ENCODE measurements around the gene KCTD1. TPM values are rescaled to one million over a fixed set of nuclear protein-coding genes. Genes with fewer than 3 reads are reported as not detected.

KCTD1 gene
- total RNA-seq, 1 donor from 2014 or later = 83.8 TPM

DNA sequence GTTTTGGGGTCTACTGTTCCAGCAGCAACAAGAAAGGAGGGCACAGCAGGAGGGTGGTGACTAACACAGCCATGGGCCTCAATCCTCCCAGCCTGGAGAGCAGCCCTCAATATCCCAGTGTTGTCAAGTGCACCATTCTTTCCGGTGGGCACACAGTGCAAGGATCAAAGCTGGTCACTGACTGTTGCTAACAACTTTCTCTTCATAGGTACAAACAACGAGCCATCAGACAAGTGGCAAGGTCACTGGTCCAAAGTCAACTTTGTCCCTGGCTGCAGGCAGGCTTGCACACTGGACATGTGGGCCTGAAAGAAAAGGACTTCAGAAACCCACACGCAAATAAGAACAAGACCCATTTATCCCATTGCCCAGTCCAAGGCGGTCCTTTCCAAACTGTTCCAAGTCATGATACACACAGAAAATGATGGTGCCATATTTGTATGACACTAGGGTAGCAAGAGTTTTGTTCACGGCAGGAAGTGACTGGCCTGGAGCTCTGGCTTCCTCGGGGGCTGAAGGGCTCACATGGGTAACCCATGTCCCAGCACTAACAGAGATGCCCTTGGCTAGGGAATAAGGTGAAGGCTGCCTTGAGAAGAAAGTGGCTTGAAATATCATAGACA lies 57.0 kb downstream of the KCTD1 start:
- Mint-ChIP-seq H3K4me3 (no peak overlapping the region), H3K36me3 (peaks cover 51% of the 10 kb centered on the region), H3K27ac (no peak overlapping the region), H3K9me3 (no peaks in the 10 kb centered on the region), H3K4me1 (ENCODE audit: unreplicated experiment) (peaks cover 19% of the 10 kb centered on the region), H3K27me3 (no peaks in the 10 kb centered on the region)
- TF ChIP-seq, protein P1, sequence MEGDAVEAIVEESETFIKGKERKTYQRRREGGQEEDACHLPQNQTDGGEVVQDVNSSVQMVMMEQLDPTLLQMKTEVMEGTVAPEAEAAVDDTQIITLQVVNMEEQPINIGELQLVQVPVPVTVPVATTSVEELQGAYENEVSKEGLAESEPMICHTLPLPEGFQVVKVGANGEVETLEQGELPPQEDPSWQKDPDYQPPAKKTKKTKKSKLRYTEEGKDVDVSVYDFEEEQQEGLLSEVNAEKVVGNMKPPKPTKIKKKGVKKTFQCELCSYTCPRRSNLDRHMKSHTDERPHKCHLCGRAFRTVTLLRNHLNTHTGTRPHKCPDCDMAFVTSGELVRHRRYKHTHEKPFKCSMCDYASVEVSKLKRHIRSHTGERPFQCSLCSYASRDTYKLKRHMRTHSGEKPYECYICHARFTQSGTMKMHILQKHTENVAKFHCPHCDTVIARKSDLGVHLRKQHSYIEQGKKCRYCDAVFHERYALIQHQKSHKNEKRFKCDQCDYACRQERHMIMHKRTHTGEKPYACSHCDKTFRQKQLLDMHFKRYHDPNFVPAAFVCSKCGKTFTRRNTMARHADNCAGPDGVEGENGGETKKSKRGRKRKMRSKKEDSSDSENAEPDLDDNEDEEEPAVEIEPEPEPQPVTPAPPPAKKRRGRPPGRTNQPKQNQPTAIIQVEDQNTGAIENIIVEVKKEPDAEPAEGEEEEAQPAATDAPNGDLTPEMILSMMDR (conservative IDR thresholded peaks at IDR 0.05) = no peak
- DNase-seq (ENCODE audit: extremely low spot score, unreplicated experiment) = no peak

DNA sequence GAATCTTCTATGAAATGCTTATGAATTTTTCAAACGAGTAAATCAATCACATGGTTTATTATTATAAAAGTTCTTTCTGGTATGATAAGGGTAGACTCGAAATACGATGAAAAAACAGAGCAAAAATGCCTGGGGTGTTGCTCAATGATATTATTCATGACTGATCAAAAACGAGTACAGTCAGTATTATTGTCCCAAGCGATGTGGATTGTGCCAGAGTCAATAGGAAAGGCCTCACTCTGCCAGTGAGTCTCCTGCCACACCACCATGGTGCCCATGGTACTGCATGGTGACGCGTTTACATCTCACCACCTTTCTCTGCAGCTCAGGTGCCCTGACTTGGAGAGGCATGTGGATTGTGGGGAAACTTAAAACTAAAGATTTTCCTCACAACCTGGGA lies 58.5 kb downstream of the KCTD1 start:
- H3K27ac Mint-ChIP-seq = peak overlapping the region; percentile 18
- peaks cover 27% of the 10 kb centered on the region for H3K4me1 Mint-ChIP-seq (ENCODE audit: unreplicated experiment)
- H3K27me3 Mint-ChIP-seq = no peaks in the 10 kb centered on the region
- no peak for DNase-seq (ENCODE audit: extremely low spot score, unreplicated experiment)
- H3K9me3 Mint-ChIP-seq = no peaks in the 10 kb centered on the region
- H3K36me3 Mint-ChIP-seq = peaks cover 51% of the 10 kb centered on the region
- TF ChIP-seq, protein P1 (conservative IDR thresholded peaks at IDR 0.05) = no peak
- no peak overlapping the region for H3K4me3 Mint-ChIP-seq

DNA sequence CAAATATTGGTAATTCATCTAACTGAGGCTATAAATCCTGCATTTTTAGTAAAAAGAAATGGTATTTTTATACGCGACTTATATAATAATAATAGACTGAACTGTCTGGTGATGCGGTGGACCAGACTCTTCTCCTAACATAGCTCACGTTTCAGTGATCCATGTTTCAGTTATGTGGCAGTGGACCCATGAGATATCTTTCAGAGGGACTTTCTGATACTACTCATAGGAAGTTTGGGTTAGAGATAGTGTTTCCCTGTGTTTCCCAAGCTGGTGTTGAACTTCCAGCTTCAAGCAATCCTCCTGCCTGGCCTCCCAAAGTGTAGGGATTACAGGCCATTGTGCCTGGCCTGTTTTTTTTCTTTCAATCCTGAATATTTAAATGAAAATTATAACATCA lies 59.2 kb downstream of the KCTD1 start:
- Mint-ChIP-seq H3K9me3 (no peaks in the 10 kb centered on the region), H3K4me3 (no peak overlapping the region), H3K27me3 (no peaks in the 10 kb centered on the region), H3K4me1 (ENCODE audit: unreplicated experiment) (peaks cover 34% of the 10 kb centered on the region), H3K36me3 (peaks cover 50% of the 10 kb centered on the region), H3K27ac (peak overlapping the region; percentile 98)
- no peak for DNase-seq (ENCODE audit: extremely low spot score, unreplicated experiment)
- TF ChIP-seq, protein P1 (conservative IDR thresholded peaks at IDR 0.05) = no peak

DNA sequence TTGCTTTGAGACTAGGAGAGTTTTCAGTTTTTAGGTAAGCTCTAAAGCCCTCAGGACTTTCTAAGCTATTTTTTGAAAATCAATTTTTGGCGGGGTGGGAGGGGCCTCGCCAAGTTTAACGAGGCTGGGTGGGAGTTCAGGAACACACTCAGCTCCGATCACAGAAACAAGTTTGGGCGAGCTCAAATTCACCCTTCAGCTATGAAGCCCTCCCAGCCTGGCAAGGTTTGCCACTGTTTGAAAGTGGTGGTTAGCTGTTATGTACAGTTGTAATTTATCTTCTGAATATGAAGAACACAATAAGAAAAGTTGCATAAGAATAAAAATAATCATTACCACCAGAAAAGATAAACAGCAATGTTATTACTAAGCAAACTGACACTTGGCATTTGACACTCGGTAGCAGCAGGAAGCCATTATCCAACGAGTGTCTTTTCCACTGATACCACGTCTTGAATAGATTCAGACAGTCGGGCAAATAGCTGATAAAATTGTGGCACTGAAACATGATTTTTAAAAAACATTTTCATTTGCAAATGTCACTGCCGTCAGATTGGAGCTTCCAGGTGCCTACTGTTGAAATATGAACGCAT lies 59.8 kb downstream of the KCTD1 start:
- Mint-ChIP-seq H3K4me3 (peak overlapping the region; percentile 32), H3K9me3 (no peaks in the 10 kb centered on the region), H3K27ac (peak overlapping the region; percentile 98), H3K36me3 (peaks cover 55% of the 10 kb centered on the region), H3K4me1 (ENCODE audit: unreplicated experiment) (peaks cover 36% of the 10 kb centered on the region), H3K27me3 (no peaks in the 10 kb centered on the region)
- no peak for DNase-seq (ENCODE audit: extremely low spot score, unreplicated experiment)
- TF ChIP-seq, protein P1 (conservative IDR thresholded peaks at IDR 0.05) = no peak

DNA sequence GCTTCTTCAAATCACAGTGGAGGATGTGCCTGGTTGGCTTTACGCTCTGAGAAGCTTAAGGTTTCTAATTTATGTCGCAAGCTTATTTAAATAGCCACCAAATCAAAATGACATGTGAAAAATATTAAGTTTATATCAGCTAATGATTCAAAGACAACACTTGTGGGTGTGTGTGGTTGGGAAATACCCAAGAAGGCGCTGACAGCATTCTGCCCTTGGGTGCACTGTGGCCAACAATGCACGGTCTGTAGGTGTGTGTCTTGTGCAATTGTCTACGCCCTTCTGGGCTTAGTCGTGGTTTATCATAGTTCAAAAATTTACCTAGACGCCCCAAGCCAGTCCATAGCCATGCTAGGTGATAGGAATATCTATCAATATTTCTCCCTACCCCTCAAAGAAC lies 60.9 kb downstream of the KCTD1 start:
- no peaks in the 10 kb centered on the region for H3K9me3 Mint-ChIP-seq
- H3K4me3 Mint-ChIP-seq = peak overlapping the region; percentile 51
- DNase-seq (ENCODE audit: extremely low spot score, unreplicated experiment) = no peak
- H3K27ac Mint-ChIP-seq = peak overlapping the region; percentile 98
- H3K27me3 Mint-ChIP-seq = no peaks in the 10 kb centered on the region
- H3K36me3 Mint-ChIP-seq = peaks cover 54% of the 10 kb centered on the region
- TF ChIP-seq, protein P1 (conservative IDR thresholded peaks at IDR 0.05) = no peak
- peaks cover 39% of the 10 kb centered on the region for H3K4me1 Mint-ChIP-seq (ENCODE audit: unreplicated experiment)

All from type B pancreatic cell (in vitro differentiated cells).